Measurements from ENCODE around the gene ALDH6A1. TPM values are rescaled to one million over a fixed set of nuclear protein-coding genes. Genes with fewer than 3 reads are reported as not detected.

Gene ALDH6A1
- total and polyA plus RNA-seq, 2 of the 8 experiments (the other 6 are each of a cell fraction or from before 2014, with no cell fraction given) = 12.1 to 28.7 TPM

DNA sequence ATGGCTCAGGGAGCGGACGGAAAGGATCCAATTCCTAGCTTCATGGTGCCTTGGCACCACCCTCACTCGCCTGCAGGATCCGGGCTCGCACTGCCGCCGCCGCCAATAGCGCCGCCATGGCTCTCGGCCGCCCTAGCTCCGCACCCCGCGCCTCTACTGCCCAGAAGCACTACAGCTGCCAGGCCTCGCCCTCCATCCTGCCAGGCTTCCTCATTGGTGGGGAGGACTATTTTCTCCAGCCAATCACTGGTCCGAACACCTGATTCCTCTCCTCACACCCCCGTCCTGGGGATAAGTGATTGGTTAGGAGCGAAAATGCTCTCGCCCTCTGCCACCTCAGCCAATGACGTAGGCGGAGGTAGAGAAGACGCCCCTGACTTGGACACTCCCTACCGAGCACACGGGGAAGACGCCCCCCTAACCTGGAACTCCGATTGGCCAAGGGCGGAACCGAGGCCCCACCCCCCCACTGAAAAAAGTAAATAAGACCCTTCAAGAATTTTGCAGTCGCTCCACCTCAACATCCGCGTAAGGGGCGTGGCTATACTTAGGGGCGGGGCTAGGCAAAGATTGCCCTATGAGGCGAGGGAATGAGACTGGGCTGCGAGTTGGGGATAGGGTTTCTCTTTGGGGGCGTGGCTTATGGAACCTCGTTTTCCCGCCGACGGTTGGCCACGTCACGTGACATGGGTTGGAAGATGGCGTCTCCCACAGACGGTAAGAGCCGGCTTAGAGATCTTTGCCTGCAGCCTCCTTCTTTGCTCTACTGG lies at the start of gene ALDH6A1, which contains the start of gene LIN52 (continued):
- TF ChIP-seq, protein P1, sequence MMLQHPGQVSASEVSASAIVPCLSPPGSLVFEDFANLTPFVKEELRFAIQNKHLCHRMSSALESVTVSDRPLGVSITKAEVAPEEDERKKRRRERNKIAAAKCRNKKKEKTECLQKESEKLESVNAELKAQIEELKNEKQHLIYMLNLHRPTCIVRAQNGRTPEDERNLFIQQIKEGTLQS (IDR thresholded peaks at IDR 0.05; ENCODE audit: insufficient read depth, low read depth, low read length) = peak; percentile 54
